SK-N-SH treated with all-trans-retinoic acid at 6 μM for 48 hours (cell line): Measurements from ENCODE around the gene ALOX12.

Experiments
- ARNTL ChIP-seq: fragments of 450-650 bp; formaldehyde crosslinking; IDR thresholded peaks from 2 replicates; pipeline ENCODE4 v1.5.0; 2020; ENCODE audit warnings: low read depth, mild to moderate bottlenecking, moderate library complexity, borderline replicate concordance
- CSDC2 ChIP-seq: fragments of 250-450 bp; sonication (Bioruptor Pico); IDR thresholded peaks from 2 replicates; pipeline ENCODE4 v1.5.0; 2020; ENCODE audit warnings: mild to moderate bottlenecking, moderate library complexity
- ZFP3 ChIP-seq: fragments of 250-450 bp; sonication (Bioruptor Pico); IDR thresholded peaks from 2 replicates; pipeline ENCODE4 v1.5.0; 2020; ENCODE audit warnings: mild to moderate bottlenecking, moderate library complexity

DNA sequence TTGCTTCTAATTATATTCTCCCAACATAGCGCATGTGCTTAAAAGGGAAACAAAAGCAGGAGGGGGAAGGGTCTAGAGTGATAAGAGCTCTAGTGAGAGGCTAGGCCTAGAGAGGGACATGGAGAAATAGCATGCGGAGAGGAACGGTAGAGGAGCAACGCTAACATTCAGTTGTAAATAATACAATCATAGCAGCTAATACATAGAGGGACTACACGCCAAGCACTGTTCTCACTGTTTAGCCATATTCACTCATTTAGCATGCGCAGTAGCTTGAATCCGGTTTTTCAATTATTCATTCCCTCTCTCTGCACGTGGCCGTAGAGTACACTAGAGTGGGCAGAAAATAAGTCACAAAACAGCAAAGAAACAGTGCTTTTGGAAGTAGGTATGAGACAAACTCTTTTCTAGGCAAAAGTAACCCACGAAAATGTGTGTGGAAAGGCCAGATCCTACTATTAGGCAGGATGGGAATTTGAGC lies 1.7 kb upstream of the ALOX12 start:
- TF ChIP-seq ARNTL (no peak), ZFP3 (no peak), CSDC2 (no peak)
